Measurements from ENCODE around the gene EOGT.

GRCh38 chr3:69051756-69052471 lies 38.4 kb upstream of the EOGT start, which contains the start of gene TMF1:
- TF ChIP-seq EZH2phosphoT487 (IDR thresholded peaks at IDR 0.05; ENCODE audit: insufficient read depth, low read depth) (no peak), EZH2 (IDR thresholded peaks at IDR 0.05; ENCODE audit: insufficient read depth, poor library complexity, severe bottlenecking) (no peak)

Data from GM23248 (cell line).